ENCODE data around the gene B4GALT2. TPM values are rescaled to one million over a fixed set of nuclear protein-coding genes. Genes with fewer than 3 reads are reported as not detected.

B4GALT2 gene
- total and polyA plus RNA-seq, 10 of the 15 experiments (the other 5 are each of a cell fraction or from before 2014, with no cell fraction given) = 0.98 to 61.0 (median 23.4) TPM

DNA sequence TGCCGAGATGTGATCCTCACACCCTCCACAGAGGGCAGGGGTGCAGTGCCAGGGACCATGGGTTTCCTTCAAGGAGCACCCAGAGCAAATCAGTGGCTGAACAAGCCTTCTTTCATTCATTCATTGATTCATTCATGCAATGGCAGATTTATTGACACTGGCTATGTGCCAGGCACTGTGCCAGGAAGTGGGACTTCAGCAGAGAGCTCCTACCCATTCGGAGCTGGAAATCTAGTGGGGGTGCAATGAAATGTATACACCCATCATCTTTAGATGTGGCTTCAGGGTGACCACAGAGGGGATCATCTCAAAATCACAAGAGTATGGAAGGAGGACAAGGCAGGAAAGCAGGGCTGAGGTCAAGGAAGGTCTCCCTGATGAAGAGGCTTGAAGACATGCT is 33.4 kb downstream of the B4GALT2 start:
- CTCF ChIA-PET = no interaction called here
- no peaks in the 10 kb centered on the region for H4K20me1 ChIP-seq (ENCODE audit: control insufficient read depth, insufficient read depth)
- H3K79me2 ChIP-seq (ENCODE audit: control insufficient read depth, insufficient read depth, low read length) = no peaks in the 10 kb centered on the region
- H3K9me3 ChIP-seq (replicated peaks; ENCODE audit: control insufficient read depth, insufficient read depth, low read length) = no peaks in the 10 kb centered on the region
- no peak overlapping the region for H3K27ac ChIP-seq (ENCODE audit: control insufficient read depth, insufficient read depth)
- no peak overlapping the region for H3K4me2 ChIP-seq (ENCODE audit: control insufficient read depth, insufficient read depth)
- no TSS peak for BruUV-seq (replicated peaks)
- POLR2A ChIA-PET = no interaction called here
- in situ Hi-C loops (cut with MboI) (no loop called here), intact Hi-C loops (cut with micrococcal nuclease; ENCODE audit: unreplicated experiment) (no loop called here)
- no peak overlapping the region for H3K4me3 ChIP-seq
- no peaks in the 10 kb centered on the region for H3K4me1 ChIP-seq (ENCODE audit: control insufficient read depth, insufficient read depth, low read length)
- no peak for FAIRE-seq
- 63% methylated on average over 2 of the region's 2 CpGs for WGBS (ENCODE audit: insufficient coverage, insufficient replicate concordance, low lambda C conversion rate, missing lambda C conversion rate)
- no peak overlapping the region for H3K9ac ChIP-seq (ENCODE audit: control insufficient read depth, insufficient read depth, low read length)
- no peak overlapping the region for H2AFZ ChIP-seq (ENCODE audit: control insufficient read depth, low read depth, low read length)
- DNase-seq (ENCODE audit: low read depth, low spot score) = no peak
- RAD21 ChIA-PET (ENCODE audit: unreplicated experiment) = interaction anchor here (1.9 kb wide), 1 partner anchor 24 kb away, joined by 5 read pairs; no protein-coding TSS in a partner anchor
- SMC1A ChIA-PET (ENCODE audit: uncharacterized antibody, unreplicated experiment) = interaction anchor here (0.6 kb wide), 1 partner anchor 24 kb away, joined by 3 read pairs; no protein-coding TSS in a partner anchor
- ATAC-seq = no peak
- H3K36me3 ChIP-seq (ENCODE audit: control insufficient read depth in 2 of 2, insufficient read depth in 2 of 2, low read length in 1 of 2) = no peaks in the 10 kb centered on the region
- no peaks in the 10 kb centered on the region; a peak in 1 of 4 replicates for H3K27me3 ChIP-seq (replicated peaks in 1 of 2; ENCODE audit: control insufficient read depth in 2 of 2, insufficient read depth in 2 of 2, low read length in 1 of 2)
- TF ChIP-seq MEF2A (IDR thresholded peaks at IDR 0.05; ENCODE audit: insufficient read depth, low read depth, low read length) (no peak), NFYA (IDR thresholded peaks at IDR 0.05; ENCODE audit: borderline replicate concordance, low read depth, low read length) (no peak), POU2F2 (IDR thresholded peaks at IDR 0.05; ENCODE audit: borderline replicate concordance, low read depth, low read length) (no peak), ETV6 (conservative IDR thresholded peaks at IDR 0.05 in 1 of 2, IDR thresholded peaks at IDR 0.05 in 1 of 2; ENCODE audit: borderline replicate concordance in 1 of 2, low read depth in 1 of 2) (no peak), SMARCA5 (IDR thresholded peaks at IDR 0.05) (no peak), KDM1A (IDR thresholded peaks at IDR 0.05; ENCODE audit: borderline replicate concordance) (no peak), SMAD5 (IDR thresholded peaks at IDR 0.05; ENCODE audit: low read depth) (no peak)
- TF ChIP-seq, protein P1, sequence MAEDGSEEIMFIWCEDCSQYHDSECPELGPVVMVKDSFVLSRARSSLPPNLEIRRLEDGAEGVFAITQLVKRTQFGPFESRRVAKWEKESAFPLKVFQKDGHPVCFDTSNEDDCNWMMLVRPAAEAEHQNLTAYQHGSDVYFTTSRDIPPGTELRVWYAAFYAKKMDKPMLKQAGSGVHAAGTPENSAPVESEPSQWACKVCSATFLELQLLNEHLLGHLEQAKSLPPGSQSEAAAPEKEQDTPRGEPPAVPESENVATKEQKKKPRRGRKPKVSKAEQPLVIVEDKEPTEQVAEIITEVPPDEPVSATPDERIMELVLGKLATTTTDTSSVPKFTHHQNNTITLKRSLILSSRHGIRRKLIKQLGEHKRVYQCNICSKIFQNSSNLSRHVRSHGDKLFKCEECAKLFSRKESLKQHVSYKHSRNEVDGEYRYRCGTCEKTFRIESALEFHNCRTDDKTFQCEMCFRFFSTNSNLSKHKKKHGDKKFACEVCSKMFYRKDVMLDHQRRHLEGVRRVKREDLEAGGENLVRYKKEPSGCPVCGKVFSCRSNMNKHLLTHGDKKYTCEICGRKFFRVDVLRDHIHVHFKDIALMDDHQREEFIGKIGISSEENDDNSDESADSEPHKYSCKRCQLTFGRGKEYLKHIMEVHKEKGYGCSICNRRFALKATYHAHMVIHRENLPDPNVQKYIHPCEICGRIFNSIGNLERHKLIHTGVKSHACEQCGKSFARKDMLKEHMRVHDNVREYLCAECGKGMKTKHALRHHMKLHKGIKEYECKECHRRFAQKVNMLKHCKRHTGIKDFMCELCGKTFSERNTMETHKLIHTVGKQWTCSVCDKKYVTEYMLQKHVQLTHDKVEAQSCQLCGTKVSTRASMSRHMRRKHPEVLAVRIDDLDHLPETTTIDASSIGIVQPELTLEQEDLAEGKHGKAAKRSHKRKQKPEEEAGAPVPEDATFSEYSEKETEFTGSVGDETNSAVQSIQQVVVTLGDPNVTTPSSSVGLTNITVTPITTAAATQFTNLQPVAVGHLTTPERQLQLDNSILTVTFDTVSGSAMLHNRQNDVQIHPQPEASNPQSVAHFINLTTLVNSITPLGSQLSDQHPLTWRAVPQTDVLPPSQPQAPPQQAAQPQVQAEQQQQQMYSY (CRISPR knock-in tag; IDR thresholded peaks at IDR 0.05) = no peak
- TF ChIP-seq, protein P2, sequence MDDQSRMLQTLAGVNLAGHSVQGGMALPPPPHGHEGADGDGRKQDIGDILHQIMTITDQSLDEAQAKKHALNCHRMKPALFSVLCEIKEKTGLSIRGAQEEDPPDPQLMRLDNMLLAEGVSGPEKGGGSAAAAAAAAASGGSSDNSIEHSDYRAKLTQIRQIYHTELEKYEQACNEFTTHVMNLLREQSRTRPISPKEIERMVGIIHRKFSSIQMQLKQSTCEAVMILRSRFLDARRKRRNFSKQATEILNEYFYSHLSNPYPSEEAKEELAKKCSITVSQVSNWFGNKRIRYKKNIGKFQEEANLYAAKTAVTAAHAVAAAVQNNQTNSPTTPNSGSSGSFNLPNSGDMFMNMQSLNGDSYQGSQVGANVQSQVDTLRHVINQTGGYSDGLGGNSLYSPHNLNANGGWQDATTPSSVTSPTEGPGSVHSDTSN (IDR thresholded peaks at IDR 0.05; ENCODE audit: insufficient replicate concordance, low read depth, low read length) = no peak
- TF ChIP-seq, protein P3, sequence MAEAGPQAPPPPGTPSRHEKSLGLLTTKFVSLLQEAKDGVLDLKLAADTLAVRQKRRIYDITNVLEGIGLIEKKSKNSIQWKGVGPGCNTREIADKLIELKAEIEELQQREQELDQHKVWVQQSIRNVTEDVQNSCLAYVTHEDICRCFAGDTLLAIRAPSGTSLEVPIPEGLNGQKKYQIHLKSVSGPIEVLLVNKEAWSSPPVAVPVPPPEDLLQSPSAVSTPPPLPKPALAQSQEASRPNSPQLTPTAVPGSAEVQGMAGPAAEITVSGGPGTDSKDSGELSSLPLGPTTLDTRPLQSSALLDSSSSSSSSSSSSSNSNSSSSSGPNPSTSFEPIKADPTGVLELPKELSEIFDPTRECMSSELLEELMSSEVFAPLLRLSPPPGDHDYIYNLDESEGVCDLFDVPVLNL (IDR thresholded peaks at IDR 0.05; ENCODE audit: low read depth, low read length) = no peak
- TF ChIP-seq, protein P4, sequence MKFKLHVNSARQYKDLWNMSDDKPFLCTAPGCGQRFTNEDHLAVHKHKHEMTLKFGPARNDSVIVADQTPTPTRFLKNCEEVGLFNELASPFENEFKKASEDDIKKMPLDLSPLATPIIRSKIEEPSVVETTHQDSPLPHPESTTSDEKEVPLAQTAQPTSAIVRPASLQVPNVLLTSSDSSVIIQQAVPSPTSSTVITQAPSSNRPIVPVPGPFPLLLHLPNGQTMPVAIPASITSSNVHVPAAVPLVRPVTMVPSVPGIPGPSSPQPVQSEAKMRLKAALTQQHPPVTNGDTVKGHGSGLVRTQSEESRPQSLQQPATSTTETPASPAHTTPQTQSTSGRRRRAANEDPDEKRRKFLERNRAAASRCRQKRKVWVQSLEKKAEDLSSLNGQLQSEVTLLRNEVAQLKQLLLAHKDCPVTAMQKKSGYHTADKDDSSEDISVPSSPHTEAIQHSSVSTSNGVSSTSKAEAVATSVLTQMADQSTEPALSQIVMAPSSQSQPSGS (IDR thresholded peaks at IDR 0.05; ENCODE audit: low read length) = no peak
- TF ChIP-seq, protein P5, sequence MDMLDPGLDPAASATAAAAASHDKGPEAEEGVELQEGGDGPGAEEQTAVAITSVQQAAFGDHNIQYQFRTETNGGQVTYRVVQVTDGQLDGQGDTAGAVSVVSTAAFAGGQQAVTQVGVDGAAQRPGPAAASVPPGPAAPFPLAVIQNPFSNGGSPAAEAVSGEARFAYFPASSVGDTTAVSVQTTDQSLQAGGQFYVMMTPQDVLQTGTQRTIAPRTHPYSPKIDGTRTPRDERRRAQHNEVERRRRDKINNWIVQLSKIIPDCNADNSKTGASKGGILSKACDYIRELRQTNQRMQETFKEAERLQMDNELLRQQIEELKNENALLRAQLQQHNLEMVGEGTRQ (IDR thresholded peaks at IDR 0.05; ENCODE audit: borderline replicate concordance, low read depth, low read length) = no peak
- TF ChIP-seq, protein P6, sequence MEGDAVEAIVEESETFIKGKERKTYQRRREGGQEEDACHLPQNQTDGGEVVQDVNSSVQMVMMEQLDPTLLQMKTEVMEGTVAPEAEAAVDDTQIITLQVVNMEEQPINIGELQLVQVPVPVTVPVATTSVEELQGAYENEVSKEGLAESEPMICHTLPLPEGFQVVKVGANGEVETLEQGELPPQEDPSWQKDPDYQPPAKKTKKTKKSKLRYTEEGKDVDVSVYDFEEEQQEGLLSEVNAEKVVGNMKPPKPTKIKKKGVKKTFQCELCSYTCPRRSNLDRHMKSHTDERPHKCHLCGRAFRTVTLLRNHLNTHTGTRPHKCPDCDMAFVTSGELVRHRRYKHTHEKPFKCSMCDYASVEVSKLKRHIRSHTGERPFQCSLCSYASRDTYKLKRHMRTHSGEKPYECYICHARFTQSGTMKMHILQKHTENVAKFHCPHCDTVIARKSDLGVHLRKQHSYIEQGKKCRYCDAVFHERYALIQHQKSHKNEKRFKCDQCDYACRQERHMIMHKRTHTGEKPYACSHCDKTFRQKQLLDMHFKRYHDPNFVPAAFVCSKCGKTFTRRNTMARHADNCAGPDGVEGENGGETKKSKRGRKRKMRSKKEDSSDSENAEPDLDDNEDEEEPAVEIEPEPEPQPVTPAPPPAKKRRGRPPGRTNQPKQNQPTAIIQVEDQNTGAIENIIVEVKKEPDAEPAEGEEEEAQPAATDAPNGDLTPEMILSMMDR (IDR thresholded peaks at IDR 0.05 in 2 of 3, conservative IDR thresholded peaks at IDR 0.05 in 1 of 3; ENCODE audit: control insufficient read depth in 2 of 3, extremely low read depth in 1 of 3, insufficient read depth in 1 of 3, low read depth in 3 of 3, low read length in 3 of 3) = no peak

Data from GM12878 (cell line).